DND-41 (cell line): ENCODE results near the gene FYB2.

Experiments
- ATAC-seq: fragments of 200-7000 bp; cut with Tn5 transposase; 3 replicates; pipeline ENCODE4 v1.9.1; 2021; ENCODE audit warnings: low read depth; ENCODE audit not compliant: insufficient read depth
- DNase-seq: peaks from one replicate; pipeline ENCODE4 v3.0.0-alpha.2; 2020
- H2AFZ ChIP-seq: 2 replicates; pipeline ENCODE4 v1.6.0; 2012; ENCODE audit warnings: low read depth, low read length
- H3K27ac ChIP-seq: 2 replicates; pipeline ENCODE4 v1.5.1; 2012; ENCODE audit warnings: low read length, inconsistent platforms
- H3K27me3 ChIP-seq: fragments of 200-600 bp; sonication (generic); 2 replicates; pipeline ENCODE4 v1.6.0; 2012; ENCODE audit warnings: low read length, mild to moderate bottlenecking, inconsistent platforms; ENCODE audit not compliant: insufficient read depth, poor library complexity
- H3K36me3 ChIP-seq: 2 replicates; pipeline ENCODE4 v1.5.1; 2012; ENCODE audit warnings: low read length, inconsistent platforms; ENCODE audit not compliant: insufficient read depth
- H3K4me1 ChIP-seq: 2 replicates; pipeline ENCODE4 v1.5.1; 2012; ENCODE audit warnings: mild to moderate bottlenecking, low read length; ENCODE audit not compliant: insufficient read depth
- H3K4me2 ChIP-seq: 2 replicates; pipeline ENCODE4 v1.6.0; 2012; ENCODE audit warnings: mild to moderate bottlenecking, moderate library complexity, low read length, inconsistent platforms; ENCODE audit not compliant: insufficient read depth
- H3K4me3 ChIP-seq, 2 experiments: fragments of 200-600 bp in 1 of 2; shearing (Covaris generic) in 1 of 2; 2 replicates each; pipeline ENCODE4 v1.5.1; 2012 to 2016; ENCODE audit warnings: inconsistent platforms in 2 of 2, low read length in 2 of 2, mild to moderate bottlenecking in 2 of 2, low read depth in 1 of 2, moderate library complexity in 1 of 2
- H3K79me2 ChIP-seq: 2 replicates; pipeline ENCODE4 v1.6.0; 2012; ENCODE audit warnings: low read length, inconsistent platforms; ENCODE audit not compliant: insufficient read depth
- H3K9ac ChIP-seq: 2 replicates; pipeline ENCODE4 v1.6.0; 2012; ENCODE audit warnings: low read depth, mild to moderate bottlenecking, inconsistent platforms, low read length, moderate library complexity
- H3K9me3 ChIP-seq: 2 replicates; pipeline ENCODE4 v1.5.1; 2012; ENCODE audit warnings: low read length, moderate library complexity, mild to moderate bottlenecking, inconsistent platforms; ENCODE audit not compliant: insufficient read depth, severe bottlenecking
- H4K20me1 ChIP-seq: 2 replicates; pipeline ENCODE4 v1.6.0; 2012; ENCODE audit warnings: low read length; ENCODE audit not compliant: insufficient read depth
- CTCF ChIP-seq: IDR thresholded peaks from 2 replicates; pipeline ENCODE4 v1.5.1; 2012; ENCODE audit warnings: borderline replicate concordance, low read length, moderate library complexity, mild to moderate bottlenecking; ENCODE audit not compliant: poor library complexity, severe bottlenecking; ENCODE audit errors: extremely low read depth
- EZH2 ChIP-seq: IDR thresholded peaks from 3 replicates; pipeline ENCODE4 v1.6.1; 2012; ENCODE audit warnings: borderline replicate concordance, low read depth, mild to moderate bottlenecking, moderate library complexity, low read length, inconsistent platforms; ENCODE audit not compliant: severe bottlenecking

FYB2 gene

GRCh38 chr1:56844545-56845136, 25.4 kb upstream of the FYB2 start:
- DNase-seq: no peak
- no peak overlapping the region for H3K4me3 ChIP-seq
- H2AFZ ChIP-seq: no peak overlapping the region
- H3K4me2 ChIP-seq: no peak overlapping the region
- H4K20me1 ChIP-seq: no peaks in the 10 kb centered on the region
- H3K4me1 ChIP-seq: no peaks in the 10 kb centered on the region
- H3K27ac ChIP-seq: no peak overlapping the region
- H3K9me3 ChIP-seq: no peaks in the 10 kb centered on the region
- no peaks in the 10 kb centered on the region for H3K79me2 ChIP-seq
- no peaks in the 10 kb centered on the region for H3K36me3 ChIP-seq
- H3K9ac ChIP-seq: no peak overlapping the region
- H3K27me3 ChIP-seq: peaks cover 2% of the 10 kb centered on the region
- TF ChIP-seq CTCF: no peak
- no peak for TF ChIP-seq EZH2
- no peak for ATAC-seq

GRCh38 chr1:56843544-56843943, 24.3 kb upstream of the FYB2 start:
- Histone ChIP-seq H3K36me3 (no peaks in the 10 kb centered on the region), H3K79me2 (no peaks in the 10 kb centered on the region), H3K27me3 (peaks cover 2% of the 10 kb centered on the region), H3K4me1 (no peaks in the 10 kb centered on the region), H3K27ac (no peak overlapping the region), H4K20me1 (no peaks in the 10 kb centered on the region), H3K4me2 (no peak overlapping the region), H2AFZ (no peak overlapping the region), H3K4me3 (no peak overlapping the region), H3K9ac (no peak overlapping the region), H3K9me3 (no peaks in the 10 kb centered on the region)
- ATAC-seq (no peak), DNase-seq (no peak)
- TF ChIP-seq EZH2: no peak
- TF ChIP-seq CTCF: no peak

- H3K4me2 ChIP-seq: no peak overlapping the region
- H3K79me2 ChIP-seq: no peaks in the 10 kb centered on the region
- DNase-seq (no peak), ATAC-seq (no peak)
- H3K4me3 ChIP-seq: no peak overlapping the region
- no peak for TF ChIP-seq EZH2
- no peak for TF ChIP-seq CTCF
- H3K36me3 ChIP-seq: no peaks in the 10 kb centered on the region
- H3K27ac ChIP-seq: no peak overlapping the region
- no peaks in the 10 kb centered on the region for H3K4me1 ChIP-seq
- no peaks in the 10 kb centered on the region for H3K9me3 ChIP-seq
- no peak overlapping the region for H3K9ac ChIP-seq
- peaks cover 4% of the 10 kb centered on the region for H3K27me3 ChIP-seq
- H2AFZ ChIP-seq: no peak overlapping the region
- no peaks in the 10 kb centered on the region for H4K20me1 ChIP-seq
Measured at GRCh38 chr1:56838759-56839158, 19.6 kb upstream of the FYB2 start.
